ENCODE results near the gene RNF213.

RNF213 gene

GRCh38 chr17:80260791-80261158 is at the start of gene RNF213:
TSS of gene RNF213 (plus strand) at chr17:80260852. CDS start at chr17:80263682, 2,830 bp downstream.
- DNase-seq = peak; percentile 67

- no peak for DNase-seq
Observed at GRCh38 chr17:80212109-80212508, 48.5 kb upstream of the RNF213 start.

- no peak for DNase-seq
Observed at GRCh38 chr17:80212511-80212910, 48.1 kb upstream of the RNF213 start.

GRCh38 chr17:80212962-80213642 is 47.5 kb upstream of the RNF213 start:
- no peak for DNase-seq

GRCh38 chr17:80213643-80213975 is 47.0 kb upstream of the RNF213 start:
- DNase-seq = no peak

- DNase-seq = no peak
Observed at GRCh38 chr17:80214012-80214877, 46.4 kb upstream of the RNF213 start.

GRCh38 chr17:80214878-80215210 is 45.8 kb upstream of the RNF213 start:
- DNase-seq = no peak

GRCh38 chr17:80216473-80217456 is 43.9 kb upstream of the RNF213 start:
- no peak for DNase-seq

- no peak for DNase-seq
Observed at GRCh38 chr17:80217703-80218362, 42.8 kb upstream of the RNF213 start.

- DNase-seq = no peak
Observed at GRCh38 chr17:80218391-80218790, 42.3 kb upstream of the RNF213 start.

GRCh38 chr17:80219013-80219762 is 41.5 kb upstream of the RNF213 start:
- peak; percentile 92 for DNase-seq

- no peak for DNase-seq
Observed at GRCh38 chr17:80219763-80220053, 40.9 kb upstream of the RNF213 start.

- peak; percentile 56 for DNase-seq
Observed at GRCh38 chr17:80220054-80220735, 40.5 kb upstream of the RNF213 start, which contains the start of the genes SGSH and SLC26A11. TSS of gene SGSH (minus strand) at chr17:80220333. CDS start at chr17:80220313, 20 bp downstream. TSS of gene SLC26A11 (plus strand) at chr17:80220427. CDS start at chr17:80221561, 1,134 bp downstream.

GRCh38 chr17:80220736-80221215 is 39.9 kb upstream of the RNF213 start:
- peak; percentile 14 for DNase-seq

GRCh38 chr17:80221351-80222105 is 39.1 kb upstream of the RNF213 start:
- no peak for DNase-seq

- no peak for DNase-seq
Observed at GRCh38 chr17:80222376-80223141, 38.1 kb upstream of the RNF213 start.

- DNase-seq = no peak
Observed at GRCh38 chr17:80223142-80223815, 37.4 kb upstream of the RNF213 start.

GRCh38 chr17:80223838-80224497 is 36.7 kb upstream of the RNF213 start:
- no peak for DNase-seq
